Stomach (tissue), 9 donors: Measurements from ENCODE around the gene AZGP1. TPM values are rescaled to one million over a fixed set of nuclear protein-coding genes. Genes with fewer than 3 reads are reported as not detected.
A peak's percentile ranks its signal among the peaks of the same experiment; 100 is the strongest.
"Not testable (repeated sequence)": the region's sequence is repeated elsewhere in the genome, so short reads cannot be mapped to it uniquely, and the experiment has no call there.

ENCODE experiments used
- DNase-seq, 2 donors: peaks; one replicate each; pipeline versions ENCODE4 v3.0.0 to v3.0.0-alpha.2; 2013 to 2019
- H3K27ac ChIP-seq, 5 donors: fragments of 200-600 bp in 4 of 5; sonication (generic) in 4 of 5; one replicate each; pipeline ENCODE4 v1.5.1; 2013 to 2019; ENCODE audit warnings: mild to moderate bottlenecking in 1 of 5, moderate library complexity in 1 of 5
- H3K27me3 ChIP-seq, 3 donors: fragments of 200-600 bp; sonication (generic); one replicate each; pipeline ENCODE4 v1.5.1; 2017 to 2019; ENCODE audit warnings: mixed run types in 1 of 3
- H3K36me3 ChIP-seq, 4 donors: fragments of 200-600 bp; sonication (generic); 1 replicate in 3 of 4; 2 replicates in 1 of 4; pipeline ENCODE4 v1.5.1; 2016 to 2019
- H3K4me1 ChIP-seq, 4 donors: fragments of 200-600 bp; sonication (generic); one replicate each; pipeline ENCODE4 v1.5.1; 2016 to 2019
- H3K4me3 ChIP-seq, 4 donors: fragments of 200-600 bp; sonication (generic) in 3 of 4; one replicate each; pipeline ENCODE4 v1.5.1; 2016 to 2019; ENCODE audit warnings: mild to moderate bottlenecking in 1 of 4
- H3K9me3 ChIP-seq, 4 donors: fragments of 200-600 bp; sonication (generic); one replicate each; pipeline ENCODE4 v1.5.1; 2016 to 2019
- EP300 ChIP-seq: sonication (generic); formaldehyde crosslinking; IDR thresholded peaks from one replicate; pipeline ENCODE4 v1.6.1; 2017; ENCODE audit warnings: antibody characterized with exemption
- POLR2A ChIP-seq, 4 donors: fragments of 450-650 bp; IDR thresholded peaks; one replicate each; pipeline ENCODE4 v1.6.1; 2016; ENCODE audit warnings: antibody characterized with exemption in 4 of 4, control low read depth in 2 of 4, mild to moderate bottlenecking in 1 of 4, moderate library complexity in 1 of 4
- POLR2AphosphoS5 ChIP-seq, 3 donors: sonication (generic); formaldehyde crosslinking; IDR thresholded peaks; one replicate each; pipeline ENCODE4 v1.6.1; 2016; ENCODE audit warnings: antibody characterized with exemption in 3 of 3
- WGBS, 5 donors: extraction: QIAGEN DNeasy Blood & Tissue Kit in 3 of 5; methylation state at CpG; one replicate each; pipeline versions ENCODE4 v1.1.5 to v1.1.7; 2013 to 2018; 5-methylcytosine and 5-hydroxymethylcytosine counted together
- intact Hi-C: fragments of 100-400 bp; cut with DNase I; formaldehyde crosslinking; loops from one replicate; pipeline ENCODE4 v1.15.1; 2023; ENCODE audit warnings: low total_unique reads
- polyA plus RNA-seq, 3 donors: library from polyadenylated mRNA; stranded (reverse); fragments of 200-250 nt; gene quantifications; one replicate each; pipeline ENCODE4 v1.2.3, GENCODE V29; 2013
- total RNA-seq, 5 donors: library from RNA; depleted of rRNA; stranded (reverse); fragments of >200 nt; gene quantifications; one replicate each; pipeline versions ENCODE4 v1.1.0 to v1.2.3, GENCODE V29; 2014 to 2016
- TF ChIP-seq, protein P1 (sequence below), 7 experiments: fragments of 450-650 bp in 4 of 7; fragments of 200-600 bp in 3 of 7; sonication (generic) in 3 of 7; IDR thresholded peaks; one replicate each; pipeline ENCODE4 v1.5.1; 2016 to 2019; ENCODE audit warnings: antibody characterized with exemption in 7 of 7, control low read depth in 2 of 7, mild to moderate bottlenecking in 1 of 7
- donor health status: healthy with polysubstance abuse.
- donor health status: Bipolar disorder and iron deficiency.
- donor health status: healthy.

Gene AZGP1
- total and polyA plus RNA-seq, 8 donors = 6.8 to 461 (median 92.3) TPM; not detected in 1

DNA sequence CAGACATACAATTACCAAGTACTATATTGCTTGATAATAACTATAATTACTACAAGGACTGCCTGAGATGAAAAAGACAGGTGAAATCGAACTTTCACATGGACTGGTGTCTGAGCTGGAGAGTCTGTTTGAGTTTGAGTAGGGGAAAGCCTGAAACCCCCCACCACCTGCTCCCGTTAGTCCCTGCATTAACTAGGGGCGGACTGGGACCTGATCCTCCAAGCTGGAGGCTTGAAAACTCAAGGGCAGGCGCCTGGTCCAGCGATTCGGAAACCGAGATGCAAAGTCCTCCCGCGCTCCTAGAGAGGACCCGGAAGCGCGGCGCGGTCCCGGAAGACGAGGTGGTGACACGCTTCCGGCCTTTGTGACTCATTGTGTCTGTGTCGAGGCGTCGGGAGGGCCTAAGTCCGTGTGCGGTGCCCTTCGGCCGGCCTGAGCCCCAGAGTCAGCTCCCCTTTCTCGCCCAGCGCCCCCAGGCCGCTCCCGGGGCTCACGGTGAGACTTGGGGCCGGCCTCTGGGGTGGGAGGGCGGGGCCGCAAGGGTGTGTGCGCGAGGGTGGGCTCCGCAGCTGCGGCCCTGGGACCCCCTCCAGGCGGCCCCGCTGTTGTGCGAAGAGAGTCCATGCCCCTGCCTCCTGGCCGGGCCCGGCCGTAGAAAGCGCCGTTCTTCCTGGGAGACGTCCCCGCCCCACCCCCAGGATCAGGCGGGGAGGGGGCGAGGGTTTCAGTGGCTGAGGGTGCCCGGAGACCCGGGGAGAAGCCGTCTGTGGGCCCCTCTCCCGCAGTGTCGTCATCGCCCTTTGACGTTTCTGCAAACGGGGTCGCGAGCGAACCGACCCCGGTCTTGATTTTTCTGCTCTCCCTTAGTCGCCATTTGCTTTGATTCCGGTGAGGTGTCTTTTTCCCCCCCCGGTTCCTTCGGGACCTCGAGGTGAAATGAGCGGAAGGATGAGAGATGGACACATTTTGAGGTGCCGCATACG lies 39.7 kb upstream of the AZGP1 start, which contains the start of gene ZKSCAN1:
TSS of gene ZKSCAN1 (plus strand) at position 365 of the 983 bp plus-strand sequence. CDS start 7,911 bp downstream, outside the sequence.
- peak in 2 of 4 donors; percentile 40 to 60 for TF ChIP-seq POLR2A (IDR thresholded peaks at IDR 0.05)
- TF ChIP-seq, protein P1, sequence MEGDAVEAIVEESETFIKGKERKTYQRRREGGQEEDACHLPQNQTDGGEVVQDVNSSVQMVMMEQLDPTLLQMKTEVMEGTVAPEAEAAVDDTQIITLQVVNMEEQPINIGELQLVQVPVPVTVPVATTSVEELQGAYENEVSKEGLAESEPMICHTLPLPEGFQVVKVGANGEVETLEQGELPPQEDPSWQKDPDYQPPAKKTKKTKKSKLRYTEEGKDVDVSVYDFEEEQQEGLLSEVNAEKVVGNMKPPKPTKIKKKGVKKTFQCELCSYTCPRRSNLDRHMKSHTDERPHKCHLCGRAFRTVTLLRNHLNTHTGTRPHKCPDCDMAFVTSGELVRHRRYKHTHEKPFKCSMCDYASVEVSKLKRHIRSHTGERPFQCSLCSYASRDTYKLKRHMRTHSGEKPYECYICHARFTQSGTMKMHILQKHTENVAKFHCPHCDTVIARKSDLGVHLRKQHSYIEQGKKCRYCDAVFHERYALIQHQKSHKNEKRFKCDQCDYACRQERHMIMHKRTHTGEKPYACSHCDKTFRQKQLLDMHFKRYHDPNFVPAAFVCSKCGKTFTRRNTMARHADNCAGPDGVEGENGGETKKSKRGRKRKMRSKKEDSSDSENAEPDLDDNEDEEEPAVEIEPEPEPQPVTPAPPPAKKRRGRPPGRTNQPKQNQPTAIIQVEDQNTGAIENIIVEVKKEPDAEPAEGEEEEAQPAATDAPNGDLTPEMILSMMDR (IDR thresholded peaks at IDR 0.05) = no peak
- TF ChIP-seq POLR2AphosphoS5 (IDR thresholded peaks at IDR 0.05) = peak; percentile 97 to 99 (median 99)
- 1 to 3% (median 2%) methylated on average over 50 to 70 of the region's 70 CpGs for WGBS, 5 donors
- H3K9me3 ChIP-seq = no peaks in the 10 kb centered on the region
- no peaks in the 10 kb centered on the region for H3K27me3 ChIP-seq
- H3K27ac ChIP-seq = peak within 1 kb of the TSS; percentile 98 to 100 (median 99)
- intact Hi-C loops = no loop called here
- peaks cover 0 to 15% (median 9%) of the 10 kb centered on the region in 4 donors for H3K36me3 ChIP-seq
- H3K4me3 ChIP-seq = peak within 1 kb of the TSS; percentile 68 to 99 (median 88)
- DNase-seq = peak; percentile 92 to 97
- H3K4me1 ChIP-seq = peaks cover 50 to 72% (median 64%) of the 10 kb centered on the region in 4 donors

DNA sequence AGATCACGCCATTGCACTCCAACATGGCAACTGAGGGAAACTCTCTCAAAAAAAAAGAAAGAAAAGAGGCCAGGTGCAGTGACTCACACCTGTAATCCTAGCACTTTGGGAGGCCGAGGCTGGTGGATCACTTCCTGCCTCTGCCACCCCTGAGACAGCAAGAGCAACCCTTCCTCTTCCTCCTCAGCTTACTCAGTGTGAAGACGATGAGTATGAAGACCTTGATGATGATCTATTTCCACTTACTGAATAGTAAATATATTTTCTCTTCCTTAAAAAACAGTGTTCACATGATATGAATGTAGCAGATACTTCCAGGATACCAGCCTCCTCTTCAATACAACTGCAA lies 37.5 kb upstream of the AZGP1 start:
- H3K4me3 ChIP-seq = no peak overlapping the region
- no peak for DNase-seq
- no peaks in the 10 kb centered on the region for H3K9me3 ChIP-seq
- 65 to 78% (median 76%) methylated on average over 3 of the region's 3 CpGs for WGBS, 5 donors
- peak overlapping the region; percentile 42 to 80 (median 63) for H3K27ac ChIP-seq
- TF ChIP-seq POLR2AphosphoS5 (IDR thresholded peaks at IDR 0.05) = no peak
- TF ChIP-seq POLR2A (IDR thresholded peaks at IDR 0.05) = no peak
- no peak for TF ChIP-seq EP300
- TF ChIP-seq, protein P1 (IDR thresholded peaks at IDR 0.05) = no peak
- no peaks in the 10 kb centered on the region for H3K36me3 ChIP-seq
- H3K27me3 ChIP-seq = no peaks in the 10 kb centered on the region
- peaks cover 33 to 57% (median 46%) of the 10 kb centered on the region in 4 donors for H3K4me1 ChIP-seq
- intact Hi-C loops = no loop called here

DNA sequence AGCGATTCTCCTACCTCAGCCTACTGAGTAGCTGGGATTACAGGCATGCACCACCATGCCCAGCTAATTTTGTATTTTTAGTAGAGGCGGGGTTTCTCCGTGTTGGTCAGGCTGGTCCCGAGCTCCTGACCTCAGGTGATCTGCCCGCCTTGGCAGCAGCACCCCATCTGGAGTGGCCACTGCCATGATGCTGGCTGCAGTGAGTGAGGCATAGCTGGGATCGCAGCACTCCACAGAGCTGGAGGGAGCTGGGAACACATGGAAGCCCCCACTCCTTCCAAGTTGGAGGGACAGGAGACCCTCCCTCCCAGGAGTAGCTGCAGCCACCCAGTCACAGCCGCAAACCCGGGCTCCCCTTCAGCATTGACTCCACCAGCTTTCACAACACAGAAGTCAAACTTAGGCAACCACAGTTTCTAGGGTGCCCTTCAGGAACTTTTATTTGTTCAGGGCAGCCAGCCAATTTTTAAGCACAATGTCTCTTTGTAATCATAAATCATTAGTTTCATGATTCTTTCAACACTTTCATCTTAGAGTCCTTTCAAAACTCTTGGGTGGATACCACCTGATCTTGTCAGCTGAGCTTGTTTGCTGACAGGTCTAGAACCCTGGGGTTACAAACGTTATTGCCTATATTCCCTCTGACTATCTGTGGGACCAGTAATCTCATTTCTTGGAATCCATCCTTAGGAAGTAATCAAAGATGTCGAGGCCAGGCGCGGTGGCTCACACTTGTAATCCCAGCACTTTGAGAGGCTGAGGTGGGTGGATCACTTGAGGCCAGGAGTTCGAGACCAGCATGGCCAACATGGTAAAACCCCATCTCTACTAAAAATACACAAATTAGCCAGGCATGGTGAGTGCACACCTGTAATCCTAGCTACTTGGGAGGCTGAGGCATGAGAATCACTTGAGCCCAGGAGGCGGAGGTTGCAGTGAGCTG lies 36.8 kb upstream of the AZGP1 start:
- WGBS, 5 donors = 34 to 59% (median 41%) methylated on average over 13 to 14 of the region's 14 CpGs
- peak; percentile 45 to 79 for DNase-seq
- H3K4me3 ChIP-seq, intact Hi-C loops, H3K27me3 ChIP-seq, H3K9me3 ChIP-seq, H3K36me3 ChIP-seq: not testable (repeated sequence)
- H3K27ac ChIP-seq = peak overlapping the region; percentile 42 to 80 (median 69)
- peaks cover 31 to 50% (median 41%) of the 10 kb centered on the region in 4 donors for H3K4me1 ChIP-seq

DNA sequence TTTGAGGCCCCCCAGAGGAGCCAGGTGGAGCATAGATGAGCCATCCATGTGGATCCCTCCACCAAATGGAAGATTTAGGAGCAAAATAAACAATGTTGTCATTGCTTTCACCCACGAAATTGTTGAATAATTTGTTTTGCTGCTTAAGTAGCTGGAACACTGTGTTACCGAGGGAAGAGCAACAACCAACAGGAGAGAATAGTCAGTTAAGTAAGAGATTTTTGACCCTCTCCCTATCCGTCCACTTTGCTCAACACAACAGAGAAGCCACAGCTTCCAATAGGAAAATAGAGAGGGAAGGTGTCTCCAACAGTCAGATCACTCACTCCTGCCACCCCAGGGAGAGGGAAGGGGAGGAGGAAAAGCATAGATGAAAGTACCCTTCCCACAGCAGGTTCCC lies 35.7 kb upstream of the AZGP1 start:
- no peak for DNase-seq
- H3K27me3 ChIP-seq = no peaks in the 10 kb centered on the region
- WGBS, 5 donors = 48 to 57% (median 50%) methylated on average over 3 of the region's 3 CpGs
- intact Hi-C loops = no loop called here
- no peak overlapping the region for H3K4me3 ChIP-seq
- H3K4me1 ChIP-seq = peaks cover 19 to 39% (median 33%) of the 10 kb centered on the region in 4 donors
- H3K9me3 ChIP-seq = no peaks in the 10 kb centered on the region
- H3K27ac ChIP-seq = peak overlapping the region; percentile 5 to 80 (median 63)
- TF ChIP-seq POLR2AphosphoS5 (IDR thresholded peaks at IDR 0.05) = no peak
- no peak for TF ChIP-seq EP300
- TF ChIP-seq POLR2A (IDR thresholded peaks at IDR 0.05) = no peak
- TF ChIP-seq, protein P1 (IDR thresholded peaks at IDR 0.05) = no peak
- no peaks in the 10 kb centered on the region for H3K36me3 ChIP-seq
